Kidney epithelial cell (primary cell): ENCODE measurements around the gene ABCA7. TPM values are rescaled to one million over a fixed set of nuclear protein-coding genes. Genes with fewer than 3 reads are reported as not detected.

Source experiments
- DNase-seq: peaks from one replicate; pipeline ENCODE4 v3.0.0-alpha.2; 2010; ENCODE audit warnings: low read depth
- H3K27me3 ChIP-seq: 2 replicates; pipeline ENCODE4 v1.6.0; 2011; ENCODE audit warnings: low read length; ENCODE audit not compliant: control insufficient read depth, insufficient read depth
- H3K36me3 ChIP-seq: 2 replicates; pipeline ENCODE4 v1.5.1; 2011; ENCODE audit warnings: low read length; ENCODE audit not compliant: control insufficient read depth, insufficient read depth
- H3K4me3 ChIP-seq: 2 replicates; pipeline ENCODE4 v1.5.1; 2011; ENCODE audit warnings: low read depth, mild to moderate bottlenecking, control low read depth, low read length
- CTCF ChIP-seq: IDR thresholded peaks from 2 replicates; pipeline ENCODE4 v1.5.1; 2011; ENCODE audit warnings: mild to moderate bottlenecking, moderate library complexity, low read length, control low read depth, inconsistent platforms; ENCODE audit not compliant: insufficient read depth, poor library complexity, severe bottlenecking
- total RNA-seq: library from RNA; depleted of rRNA; stranded (reverse); fragments of >200 nt; gene quantifications from 2 replicates; pipeline ENCODE4 v1.2.3, GENCODE V29; 2015

The ABCA7 gene
- total RNA-seq, 1 donor from 2014 or later, result 16.4 TPM

- Histone ChIP-seq H3K36me3 (no peaks in the 10 kb centered on the region), H3K4me3 (no peak overlapping the region), H3K27me3 (peaks cover 8% of the 10 kb centered on the region)
- no peak for TF ChIP-seq CTCF
- no peak for DNase-seq
Observed at GRCh38 chr19:1076046-1076386, 36.1 kb downstream of the ABCA7 start.

- no peak for TF ChIP-seq CTCF
- H3K4me3 ChIP-seq, result no peak overlapping the region
- no peaks in the 10 kb centered on the region for H3K36me3 ChIP-seq
- H3K27me3 ChIP-seq, result peaks cover 7% of the 10 kb centered on the region
- no peak for DNase-seq
Observed at GRCh38 chr19:1076951-1077350, 37.0 kb downstream of the ABCA7 start.

GRCh38 chr19:1079566-1080111 is 39.7 kb downstream of the ABCA7 start:
- no peak for DNase-seq
- H3K36me3 ChIP-seq, result no peaks in the 10 kb centered on the region
- H3K27me3 ChIP-seq, result peaks cover 7% of the 10 kb centered on the region
- H3K4me3 ChIP-seq, result no peak overlapping the region
- no peak for TF ChIP-seq CTCF

GRCh38 chr19:1080360-1081161 is 40.7 kb downstream of the ABCA7 start:
- no peak overlapping the region for H3K4me3 ChIP-seq
- TF ChIP-seq CTCF, result no peak
- H3K27me3 ChIP-seq, result peaks cover 7% of the 10 kb centered on the region
- H3K36me3 ChIP-seq, result no peaks in the 10 kb centered on the region
- no peak for DNase-seq

- no peak for DNase-seq
- H3K4me3 ChIP-seq, result peak overlapping the region; percentile 20
- TF ChIP-seq CTCF, result no peak
Observed at GRCh38 chr19:1081301-1082164, 41.6 kb downstream of the ABCA7 start.

More at GRCh38 chr19:1081301-1082164, 41.6 kb downstream of the ABCA7 start:
- Histone ChIP-seq H3K27me3 (peaks cover 7% of the 10 kb centered on the region), H3K36me3 (no peaks in the 10 kb centered on the region)
